ENCODE data around the gene CLNK. TPM values are rescaled to one million over a fixed set of nuclear protein-coding genes. Genes with fewer than 3 reads are reported as not detected.

Gene CLNK
- polyA plus RNA-seq, 1 of the 3 experiments (the other 2 are of a cell fraction), result not detected

GRCh38 chr4:10673817-10674369 is 10.7 kb downstream of the CLNK start:
- no peaks in the 10 kb centered on the region for H3F3A ChIP-seq (replicated peaks; ENCODE audit: insufficient read depth)

GRCh38 chr4:10672379-10672778 is 12.2 kb downstream of the CLNK start:
- Histone ChIP-seq H3K36me3 (replicated peaks in 1 of 2; ENCODE audit: control insufficient read depth in 1 of 2, insufficient read depth in 2 of 2, low read length in 1 of 2) (no peaks in the 10 kb centered on the region), H3K27ac (ENCODE audit: low read depth in 2 of 2, low read length in 1 of 2) (no peak overlapping the region), H3K4me1 (ENCODE audit: control insufficient read depth in 1 of 2, insufficient read depth in 2 of 2, low read depth in 1 of 2, low read length in 1 of 2) (no peaks in the 10 kb centered on the region), H3F3A (replicated peaks; ENCODE audit: insufficient read depth) (no peaks in the 10 kb centered on the region), H3K9me3 (no peaks in the 10 kb centered on the region), H3K4me3 (ENCODE audit: low read depth in 2 of 2, low read length in 1 of 2) (no peak overlapping the region), H3K9ac (no peak overlapping the region), H3K27me3 (ENCODE audit: insufficient read depth) (peaks cover 13% of the 10 kb centered on the region; the same call in 1 of the 2 replicates), H3K79me2 (ENCODE audit: insufficient read depth) (no peaks in the 10 kb centered on the region), H3K9me2 (no peaks in the 10 kb centered on the region), H3K4me2 (no peak overlapping the region), H2AFZ (ENCODE audit: low read depth) (no peak overlapping the region), H4K20me1 (ENCODE audit: insufficient read depth) (no peaks in the 10 kb centered on the region)
- 3% methylated on average over 3 of the region's 3 CpGs for WGBS (ENCODE audit: low lambda C conversion rate)
- DNase-seq, result no peak
- POLR2A ChIA-PET, result no interaction called here
- CTCF ChIA-PET, result no interaction called here
- TF ChIP-seq NRF1 (IDR thresholded peaks at IDR 0.05; ENCODE audit: low read depth, low read length) (no peak), JUND (IDR thresholded peaks at IDR 0.05) (no peak), SIN3A (IDR thresholded peaks at IDR 0.05; ENCODE audit: borderline replicate concordance, low read depth, low read length) (no peak), RXRA (IDR thresholded peaks at IDR 0.05; ENCODE audit: borderline replicate concordance, low read depth) (no peak), YY1 (IDR thresholded peaks at IDR 0.05; ENCODE audit: low read depth) (no peak), GABPA (IDR thresholded peaks at IDR 0.05; ENCODE audit: low read depth) (no peak), MAX (IDR thresholded peaks at IDR 0.05; ENCODE audit: low read depth) (no peak), IRF3 (IDR thresholded peaks at IDR 0.05; ENCODE audit: low read depth, low read length) (no peak), PBX3 (IDR thresholded peaks at IDR 0.05) (no peak), TAF1 (IDR thresholded peaks at IDR 0.05; ENCODE audit: borderline replicate concordance, low read depth, low read length) (no peak), EZH2phosphoT487 (IDR thresholded peaks at IDR 0.05; ENCODE audit: borderline replicate concordance, low read depth) (no peak), MXI1 (IDR thresholded peaks at IDR 0.05; ENCODE audit: low read depth, low read length) (no peak)

More at GRCh38 chr4:10673817-10674369, 10.7 kb downstream of the CLNK start:
- Histone ChIP-seq H3K27ac (ENCODE audit: low read depth in 2 of 2, low read length in 1 of 2) (no peak overlapping the region), H3K79me2 (ENCODE audit: insufficient read depth) (no peaks in the 10 kb centered on the region), H3K27me3 (ENCODE audit: insufficient read depth) (peaks cover under 1% of the 10 kb centered on the region; the same call in 1 of the 2 replicates), H2AFZ (ENCODE audit: low read depth) (no peak overlapping the region), H3K4me3 (ENCODE audit: low read depth in 2 of 2, low read length in 1 of 2) (no peak overlapping the region), H3K36me3 (replicated peaks in 1 of 2; ENCODE audit: control insufficient read depth in 1 of 2, insufficient read depth in 2 of 2, low read length in 1 of 2) (no peaks in the 10 kb centered on the region), H3K4me2 (no peak overlapping the region), H3K9ac (no peak overlapping the region), H3K9me2 (no peaks in the 10 kb centered on the region), H3K4me1 (ENCODE audit: control insufficient read depth in 1 of 2, insufficient read depth in 2 of 2, low read depth in 1 of 2, low read length in 1 of 2) (no peaks in the 10 kb centered on the region), H3K9me3 (no peaks in the 10 kb centered on the region), H4K20me1 (ENCODE audit: insufficient read depth) (no peaks in the 10 kb centered on the region)
- ChIA-PET CTCF (no interaction called here), POLR2A (no interaction called here)
- no peak for DNase-seq
- no peak for TF ChIP-seq TAF1 (IDR thresholded peaks at IDR 0.05; ENCODE audit: borderline replicate concordance, low read depth, low read length)
- no peak for TF ChIP-seq ELF1 (IDR thresholded peaks at IDR 0.05)
- no peak for TF ChIP-seq RCOR1 (IDR thresholded peaks at IDR 0.05; ENCODE audit: low read length)
- no peak for TF ChIP-seq NRF1 (IDR thresholded peaks at IDR 0.05; ENCODE audit: low read depth, low read length)
- no peak for TF ChIP-seq FOXM1 (IDR thresholded peaks at IDR 0.05; ENCODE audit: low read depth)
- no peak for TF ChIP-seq YY1 (IDR thresholded peaks at IDR 0.05; ENCODE audit: low read depth)
- TF ChIP-seq MAX (IDR thresholded peaks at IDR 0.05; ENCODE audit: low read depth), result no peak
- TF ChIP-seq MEF2A (IDR thresholded peaks at IDR 0.05; ENCODE audit: borderline replicate concordance, low read depth), result no peak
- no peak for TF ChIP-seq PBX3 (IDR thresholded peaks at IDR 0.05)
- TF ChIP-seq CTCF (IDR thresholded peaks at IDR 0.05), result no peak
- WGBS (ENCODE audit: low lambda C conversion rate), result 0% methylated on average over 5 of the region's 5 CpGs
